Tibial nerve (tissue), 3 donors: ENCODE measurements around the gene CTXN3.

Experiments used
- CTCF ChIP-seq, 5 experiments: fragments of 200-600 bp in 3 of 5; fragments of 450-650 bp in 2 of 5; sonication (generic) in 3 of 5; IDR thresholded peaks; one replicate each; pipeline ENCODE4 v1.5.1; 2016 to 2019; ENCODE audit warnings: antibody characterized with exemption in 5 of 5, mild to moderate bottlenecking in 3 of 5, moderate library complexity in 2 of 5
- POLR2A ChIP-seq, 2 donors: fragments of 450-650 bp; IDR thresholded peaks; one replicate each; pipeline ENCODE4 v1.6.1; 2017; ENCODE audit warnings: antibody characterized with exemption in 2 of 2, mild to moderate bottlenecking in 2 of 2, moderate library complexity in 2 of 2

GRCh38 chr5:127642949-127643348, 5.9 kb upstream of the CTXN3 start:
- TF ChIP-seq POLR2A (IDR thresholded peaks at IDR 0.05) (no peak), CTCF (IDR thresholded peaks at IDR 0.05) (no peak)
